NB4 (cell line): ENCODE data around the gene BRF1.

Experiments used
- CTCF ChIP-seq: IDR thresholded peaks from one replicate; pipeline ENCODE4 v1.5.1; 2012; ENCODE audit warnings: low read depth, low read length
- POLR2A ChIP-seq: IDR thresholded peaks from 2 replicates; pipeline ENCODE4 v1.6.1; 2011; ENCODE audit warnings: mild to moderate bottlenecking; ENCODE audit not compliant: insufficient read length; ENCODE audit errors: extremely low read depth
- TF ChIP-seq, protein P1 (sequence below): IDR thresholded peaks from 2 replicates; pipeline ENCODE4 v1.6.1; 2011; ENCODE audit warnings: low read depth, low read length

DNA sequence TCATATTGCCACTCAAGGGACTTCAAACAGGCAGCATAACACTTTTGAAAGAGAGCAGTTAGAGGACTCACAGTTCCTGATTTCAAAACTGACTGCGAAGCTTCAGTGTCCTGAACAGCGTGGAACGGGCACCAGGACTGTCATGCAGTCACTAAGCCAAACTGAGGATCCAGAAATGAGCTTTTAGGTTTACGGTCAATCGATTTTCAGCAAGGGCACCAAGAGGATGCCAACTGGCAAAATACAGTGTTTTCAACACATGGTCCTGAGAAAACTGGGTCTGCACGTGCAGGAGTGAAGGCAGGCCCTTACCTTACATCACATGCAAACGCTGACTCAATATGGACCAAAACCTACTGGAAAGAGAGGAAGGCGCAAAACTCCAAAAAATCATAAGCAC, 15.6 kb downstream of the BRF1 start:
- no peak for TF ChIP-seq CTCF
- TF ChIP-seq POLR2A, result no peak
- TF ChIP-seq, protein P1, sequence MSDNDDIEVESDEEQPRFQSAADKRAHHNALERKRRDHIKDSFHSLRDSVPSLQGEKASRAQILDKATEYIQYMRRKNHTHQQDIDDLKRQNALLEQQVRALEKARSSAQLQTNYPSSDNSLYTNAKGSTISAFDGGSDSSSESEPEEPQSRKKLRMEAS, result no peak
